ENCODE data around the gene FAM3B.

Gene FAM3B

DNA sequence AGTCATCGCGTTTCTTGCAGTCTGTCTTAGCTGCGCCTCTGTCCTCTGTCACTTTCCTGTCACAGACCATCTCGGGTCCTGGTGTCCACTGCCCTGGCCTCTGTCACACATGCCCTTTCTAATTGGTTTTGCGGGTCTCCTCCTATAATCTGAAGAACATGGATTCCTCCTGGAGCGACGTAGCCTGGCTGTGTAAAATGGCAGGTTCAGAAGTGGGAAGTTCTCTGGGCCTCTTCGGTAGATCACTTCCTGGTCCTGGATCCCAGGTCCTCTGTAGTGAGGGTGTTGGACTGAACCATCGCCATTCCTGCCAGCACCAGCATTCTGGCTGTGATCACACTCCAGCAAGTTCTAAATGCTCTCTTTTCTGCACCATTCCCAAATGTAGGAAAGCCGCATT, 857 bp downstream of the FAM3B start:
- in situ Hi-C loops (cut with HindIII; ENCODE audit: low sequenced_read_pairs), result no loop called here

DNA sequence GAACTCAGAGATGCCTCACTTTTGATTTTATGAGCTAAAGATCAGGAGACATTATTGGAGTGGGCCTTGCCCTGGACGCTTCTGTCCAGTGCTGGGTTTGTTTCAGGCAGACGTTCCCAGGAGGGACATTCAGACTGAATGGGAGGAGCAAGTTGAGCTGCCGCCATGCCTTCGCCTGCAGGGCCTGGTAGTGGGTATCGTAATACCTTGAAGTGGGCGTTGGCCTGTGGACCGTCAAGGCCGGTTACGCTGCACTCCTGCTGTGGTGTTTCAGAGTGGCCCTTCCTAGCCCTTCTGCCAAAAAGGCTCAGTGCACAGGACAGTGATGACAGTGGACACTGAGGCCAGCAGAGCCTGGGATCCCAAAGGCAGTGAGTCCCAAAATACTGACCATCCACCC, 1.6 kb downstream of the FAM3B start:
- in situ Hi-C loops (cut with HindIII; ENCODE audit: low sequenced_read_pairs), result no loop called here

DNA sequence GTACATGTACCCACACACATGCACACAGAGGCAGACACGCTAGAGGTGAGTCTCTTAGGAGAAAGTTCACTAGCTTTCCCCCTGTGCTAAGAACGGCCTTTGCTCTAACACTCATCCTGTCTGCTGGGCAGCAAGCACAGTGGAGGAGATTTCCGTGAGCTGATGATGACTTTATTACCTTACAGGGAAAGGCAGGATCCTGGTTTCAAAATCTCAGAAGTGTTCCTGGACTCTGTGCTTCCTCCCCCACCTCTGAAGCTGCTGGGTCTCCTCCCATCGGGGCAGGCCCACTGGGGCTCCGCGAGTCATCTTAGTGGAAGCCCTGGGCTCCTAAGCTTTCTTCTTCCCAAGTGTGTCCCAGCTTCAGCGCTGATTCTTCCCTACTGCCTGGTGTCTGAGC, 2.7 kb downstream of the FAM3B start:
- in situ Hi-C loops (cut with HindIII; ENCODE audit: low sequenced_read_pairs), result no loop called here

DNA sequence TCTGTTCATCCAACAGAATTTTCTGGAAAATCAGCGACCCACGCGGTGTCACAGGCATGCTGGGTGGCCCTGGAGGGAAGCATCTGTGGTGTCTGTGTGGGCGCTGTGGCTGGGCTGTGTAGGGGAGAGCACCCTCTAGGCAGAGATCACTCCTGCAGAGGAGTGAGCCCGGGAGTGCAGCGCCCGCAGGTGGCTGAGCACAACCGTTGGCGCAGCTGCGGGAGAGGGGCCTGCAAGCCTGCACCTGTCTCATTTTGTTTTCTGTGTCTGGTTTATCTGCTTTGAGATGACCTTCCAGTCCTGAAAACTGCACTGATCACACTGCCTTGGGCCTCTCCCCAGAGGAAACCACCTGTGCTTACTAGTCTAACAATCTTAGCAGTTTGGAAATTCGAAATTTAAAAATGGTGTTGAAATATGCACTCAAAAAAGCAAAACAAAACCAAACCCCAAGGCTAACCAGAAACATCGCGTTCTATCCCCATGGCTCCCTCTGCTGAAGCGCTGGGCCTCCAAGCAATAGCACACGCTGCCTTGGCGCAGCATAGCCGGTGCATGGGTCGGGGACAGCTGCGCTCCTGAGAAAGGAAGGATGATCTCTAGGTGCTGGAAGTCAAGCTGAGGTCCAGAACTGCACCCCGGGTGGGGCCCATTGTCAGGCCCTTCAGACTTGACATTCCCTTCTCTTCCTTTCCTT, 4.8 kb downstream of the FAM3B start:
- in situ Hi-C loops (cut with HindIII; ENCODE audit: low sequenced_read_pairs), result no loop called here

DNA sequence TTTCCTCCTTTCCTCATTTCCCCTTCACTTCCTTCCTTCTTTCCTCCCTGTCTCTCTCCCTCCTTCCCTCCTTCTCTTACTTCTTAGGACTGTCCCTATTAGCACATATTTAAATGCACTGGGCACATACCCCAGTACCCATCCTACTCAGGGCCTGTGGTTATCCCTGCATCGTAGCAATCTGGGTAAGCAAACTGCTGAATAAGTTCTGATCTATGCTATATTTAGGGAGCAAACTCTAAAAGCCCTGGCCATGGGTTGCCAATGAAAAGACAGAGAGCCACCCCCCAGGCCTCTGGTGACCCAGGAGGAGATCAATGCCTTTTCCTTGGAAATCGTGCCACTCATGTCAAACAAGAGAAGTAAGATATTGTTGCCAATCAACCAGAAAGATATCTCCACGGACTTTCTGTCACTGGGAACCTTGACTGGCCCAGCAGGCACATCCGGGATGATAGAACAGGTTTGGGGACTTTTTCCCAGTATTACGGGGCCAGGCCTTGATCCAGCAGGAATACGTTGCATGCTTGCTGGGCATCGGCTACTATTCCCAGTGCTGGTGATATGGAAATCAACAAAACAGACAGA, 5.4 kb downstream of the FAM3B start:
- in situ Hi-C loops (cut with HindIII; ENCODE audit: low sequenced_read_pairs), result no loop called here

DNA sequence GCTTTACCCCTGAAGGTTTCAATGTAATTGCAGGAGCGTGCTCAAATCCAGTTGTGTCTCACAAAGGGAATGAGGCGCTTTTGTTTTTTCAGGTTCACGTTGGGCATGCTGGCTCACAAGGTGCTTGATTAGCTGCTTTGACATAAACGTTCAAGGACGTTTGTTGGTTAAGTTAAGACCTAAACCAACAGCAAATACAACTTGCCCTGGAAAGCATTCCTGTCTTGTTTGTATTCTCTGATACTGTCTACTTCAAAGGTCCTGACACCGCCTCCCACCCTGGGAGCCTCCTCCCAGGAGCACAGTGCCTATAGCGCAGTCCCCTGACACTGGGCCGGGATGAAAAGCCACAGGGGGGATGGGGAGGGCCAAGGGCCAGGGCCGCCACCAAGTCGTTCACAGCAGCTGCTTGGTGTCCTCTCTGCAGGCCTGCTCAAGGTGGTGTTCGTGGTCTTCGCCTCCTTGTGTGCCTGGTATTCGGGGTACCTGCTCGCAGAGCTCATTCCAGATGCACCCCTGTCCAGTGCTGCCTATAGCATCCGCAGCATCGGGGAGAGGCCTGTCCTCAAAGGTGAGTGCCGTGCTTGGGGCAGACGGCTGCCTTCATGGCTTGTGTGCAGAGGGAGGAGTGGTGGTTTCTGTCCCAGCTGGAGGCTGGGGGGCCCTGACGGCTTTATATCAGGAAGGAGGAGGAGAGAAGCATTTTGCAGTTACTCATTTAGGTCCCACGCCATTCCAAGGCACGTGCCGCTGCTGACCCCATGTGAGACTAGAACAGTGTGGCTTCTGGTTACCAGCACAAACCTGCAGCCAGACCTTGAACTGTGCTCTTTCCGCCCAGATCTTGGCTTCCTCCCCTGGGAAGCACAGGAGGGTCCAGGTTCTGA, 6.1 kb downstream of the FAM3B start:
- in situ Hi-C loops (cut with HindIII; ENCODE audit: low sequenced_read_pairs), result no loop called here

DNA sequence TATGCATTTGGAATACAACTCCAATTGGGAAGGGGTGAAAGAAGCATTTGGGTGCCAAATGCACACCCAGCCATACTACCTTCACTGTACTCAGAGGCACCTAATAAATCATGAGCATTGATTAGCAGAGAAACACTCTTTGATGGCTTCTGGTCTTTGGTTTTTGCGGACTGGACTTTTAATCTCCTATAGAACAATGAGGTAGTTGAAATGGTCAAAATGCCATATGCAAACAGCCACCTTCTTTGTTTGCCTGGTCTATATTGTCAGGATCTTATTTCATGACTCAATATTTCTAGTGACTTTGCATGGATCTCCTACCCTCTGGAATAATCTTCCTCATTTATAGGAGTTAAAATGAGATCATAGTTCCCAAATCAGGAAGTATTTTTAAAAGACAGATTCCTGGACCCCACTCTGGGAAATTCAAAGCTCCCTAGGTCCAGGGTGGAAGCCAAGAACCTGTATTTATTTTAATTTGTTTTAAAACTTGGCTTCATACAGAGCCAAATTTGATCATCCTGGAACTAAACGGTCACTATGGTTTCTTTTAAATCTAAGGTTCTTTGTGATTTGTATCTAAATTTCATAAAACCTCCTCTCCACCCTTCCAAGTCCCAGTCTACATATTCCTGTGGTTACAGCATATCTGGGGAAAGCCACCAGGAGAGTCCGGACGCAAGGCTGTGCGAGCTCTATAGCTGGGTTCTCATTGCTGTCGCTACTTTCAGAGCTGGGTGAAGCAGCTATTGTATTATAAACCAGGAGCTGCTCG, 8.7 kb downstream of the FAM3B start:
- in situ Hi-C loops (cut with HindIII; ENCODE audit: low sequenced_read_pairs), result no loop called here

DNA sequence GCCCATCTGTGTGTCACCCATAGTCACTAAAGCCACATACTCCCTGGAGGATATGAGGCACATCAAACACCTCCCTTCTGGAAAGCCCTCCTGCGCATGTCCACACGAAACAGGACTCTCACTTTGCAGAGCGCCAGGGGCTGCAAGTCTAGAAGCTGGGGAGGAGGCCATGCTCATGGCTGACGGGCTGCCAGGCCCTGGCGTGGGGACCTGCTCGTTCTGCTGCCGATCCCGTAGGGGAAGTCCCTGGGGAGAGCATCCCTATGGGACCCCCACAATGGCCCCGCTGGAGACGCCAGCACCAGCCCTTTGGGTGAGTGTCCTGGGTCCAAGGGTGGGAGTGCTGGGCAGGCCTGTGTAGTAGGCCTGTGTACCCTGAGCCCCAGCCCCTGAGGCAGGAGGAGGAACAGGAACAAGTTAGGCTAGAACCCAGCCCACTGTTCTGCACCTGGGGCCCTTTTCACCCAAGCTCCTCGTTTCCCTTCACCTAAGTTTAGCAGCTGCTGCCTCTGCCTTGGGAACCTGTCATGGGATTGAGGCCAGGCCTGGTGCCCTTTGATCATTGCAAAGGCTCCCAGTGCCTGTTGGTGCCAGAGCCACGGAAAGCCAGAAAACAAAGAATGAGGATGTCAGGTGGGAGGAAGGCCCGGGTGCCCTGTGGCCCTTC, 9.9 kb downstream of the FAM3B start:
- in situ Hi-C loops (cut with HindIII; ENCODE audit: low sequenced_read_pairs), result no loop called here

DNA sequence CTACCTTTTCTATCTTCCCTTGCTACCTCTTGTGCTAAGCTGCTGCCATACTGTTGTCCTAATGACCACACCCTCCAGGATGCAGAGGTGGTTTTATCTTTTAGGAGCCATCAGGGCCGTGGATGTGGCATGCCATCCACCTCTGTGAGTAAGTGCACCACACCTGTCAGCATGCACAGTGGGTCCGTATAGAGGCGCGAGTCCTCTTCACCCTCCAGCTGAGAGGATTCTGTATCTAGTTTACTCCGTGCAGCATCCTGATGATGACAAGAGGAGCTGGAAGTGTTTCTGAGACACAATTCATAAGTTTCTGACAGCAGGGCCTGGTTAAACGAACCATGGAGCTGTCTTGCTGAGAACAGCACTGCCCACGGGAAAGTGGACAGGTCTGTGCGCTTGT, 11.2 kb downstream of the FAM3B start:
- in situ Hi-C loops (cut with HindIII; ENCODE audit: low sequenced_read_pairs), result no loop called here

DNA sequence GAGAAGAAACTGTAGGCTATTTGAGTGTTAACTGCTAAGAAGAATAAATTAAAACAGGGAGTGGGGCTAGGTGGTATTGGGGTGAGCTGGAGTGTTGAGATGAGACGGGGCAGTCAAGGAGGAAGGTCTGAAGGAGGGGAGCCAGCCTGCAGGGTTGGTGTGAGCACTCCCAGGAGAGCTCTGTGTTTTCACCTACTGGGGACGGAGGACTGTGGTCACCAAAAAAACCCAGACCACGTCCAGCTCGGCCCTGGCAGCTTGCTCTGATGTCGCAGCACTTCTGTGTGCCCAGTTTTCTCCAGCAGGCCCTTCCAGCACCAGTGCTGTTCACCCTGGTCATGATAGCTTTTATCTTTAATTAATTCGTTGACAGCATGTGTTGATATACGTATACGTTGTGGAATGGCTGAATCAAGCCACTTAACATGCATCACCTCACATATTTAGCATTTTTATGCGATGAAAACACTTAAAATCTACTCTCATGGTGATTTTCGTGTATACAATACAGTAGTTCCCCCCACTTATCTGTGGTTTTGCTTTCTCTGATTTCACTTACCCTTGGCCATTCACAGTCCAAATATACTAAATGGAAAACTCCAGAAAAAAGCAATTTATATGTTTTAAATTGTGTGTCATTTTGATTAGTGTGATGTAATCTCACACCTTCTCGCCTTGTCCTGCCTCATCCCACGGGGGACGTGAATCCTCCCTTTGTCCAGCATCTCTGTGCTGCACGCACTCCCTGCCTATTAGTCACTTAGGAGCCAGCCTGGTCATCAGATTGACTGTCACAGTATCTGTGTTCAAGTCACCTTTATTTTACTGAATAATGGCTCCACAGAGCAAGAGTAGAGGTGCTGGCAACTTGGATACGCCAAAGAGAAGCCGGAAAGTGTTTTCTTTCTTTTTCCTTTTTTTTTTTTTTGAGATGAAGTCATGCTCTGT, 12.3 kb downstream of the FAM3B start:
- in situ Hi-C loops (cut with HindIII; ENCODE audit: low sequenced_read_pairs), result no loop called here

DNA sequence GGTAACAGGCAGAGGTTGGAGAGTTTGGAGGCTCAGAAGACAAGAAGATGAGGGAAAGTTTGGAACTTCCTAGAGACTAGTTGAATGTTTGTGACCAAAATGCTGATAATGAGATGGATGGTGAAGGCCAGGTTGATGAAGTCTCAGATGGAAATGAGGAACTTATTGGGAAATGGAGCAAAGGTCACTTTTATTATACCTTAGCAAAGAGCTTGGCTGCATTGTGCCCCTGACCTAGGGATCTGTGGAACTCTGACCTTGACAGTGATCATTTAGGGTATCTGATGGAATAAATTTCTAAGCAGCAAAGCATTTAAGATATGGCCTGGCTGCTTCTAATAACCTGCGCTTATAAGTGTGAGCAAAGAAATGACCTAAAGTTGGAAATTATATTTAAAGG, 17.2 kb downstream of the FAM3B start:
- in situ Hi-C loops (cut with HindIII; ENCODE audit: low sequenced_read_pairs), result no loop called here

DNA sequence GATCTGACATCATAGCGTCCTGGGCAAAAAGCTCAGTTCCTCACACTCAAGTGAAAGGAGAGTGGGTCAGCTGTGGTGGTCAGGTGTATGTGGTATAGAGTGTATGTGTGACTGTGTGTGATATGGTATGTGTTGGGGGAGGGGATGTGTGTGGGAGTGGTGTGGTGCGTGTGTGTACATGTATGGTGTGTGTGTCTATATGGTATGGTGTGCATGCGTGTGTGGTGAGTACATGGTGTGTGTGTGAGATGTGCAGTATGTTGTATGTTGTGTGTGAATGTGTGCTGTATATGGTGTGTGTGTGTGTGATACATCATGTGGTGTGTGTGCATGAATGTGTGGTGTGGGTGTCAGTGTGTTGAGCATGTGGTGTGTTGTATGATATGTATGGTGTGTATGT, 20.9 kb downstream of the FAM3B start:
- in situ Hi-C loops (cut with HindIII; ENCODE audit: low sequenced_read_pairs), result no loop called here

DNA sequence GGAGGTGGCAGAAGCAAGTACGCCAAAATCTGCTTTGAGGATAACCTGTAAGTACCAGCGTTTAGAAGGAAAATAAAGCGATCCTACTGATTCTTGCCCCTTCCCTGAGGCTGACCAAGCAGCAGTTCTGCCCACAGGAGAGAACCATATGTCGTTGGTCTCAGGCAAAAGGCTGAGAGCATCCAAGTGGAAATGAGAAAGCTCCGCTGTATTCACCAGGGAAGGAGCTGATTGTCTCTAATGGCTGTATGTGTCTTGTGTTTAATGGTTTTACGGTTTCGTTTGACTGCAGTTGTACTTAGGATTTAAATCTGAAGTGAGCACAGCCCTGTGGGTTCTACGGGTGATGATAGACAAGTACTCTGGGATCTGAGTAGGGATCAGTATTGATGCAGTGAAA, 21.9 kb downstream of the FAM3B start:
- in situ Hi-C loops (cut with HindIII; ENCODE audit: low sequenced_read_pairs), result no loop called here

DNA sequence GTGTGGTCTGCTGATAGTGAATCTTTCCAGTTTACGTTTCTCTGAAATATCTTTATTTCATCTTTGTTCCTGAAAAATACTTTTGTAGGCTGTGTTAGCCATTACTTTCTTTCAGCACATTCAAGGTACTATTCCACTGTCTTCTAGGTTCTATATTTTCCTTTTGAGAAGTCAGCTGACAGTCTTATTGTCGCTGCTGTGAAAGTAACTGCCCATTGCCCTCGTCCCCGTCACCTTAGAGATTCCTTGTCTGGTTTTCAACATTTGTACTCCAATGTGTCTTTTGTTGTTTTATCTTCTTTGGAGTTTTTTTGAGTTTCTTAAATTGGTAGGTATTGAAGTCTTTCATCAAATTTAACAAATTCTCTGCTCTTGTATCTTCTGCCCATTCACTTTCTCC, 25.4 kb downstream of the FAM3B start:
- in situ Hi-C loops (cut with HindIII; ENCODE audit: low sequenced_read_pairs), result no loop called here

DNA sequence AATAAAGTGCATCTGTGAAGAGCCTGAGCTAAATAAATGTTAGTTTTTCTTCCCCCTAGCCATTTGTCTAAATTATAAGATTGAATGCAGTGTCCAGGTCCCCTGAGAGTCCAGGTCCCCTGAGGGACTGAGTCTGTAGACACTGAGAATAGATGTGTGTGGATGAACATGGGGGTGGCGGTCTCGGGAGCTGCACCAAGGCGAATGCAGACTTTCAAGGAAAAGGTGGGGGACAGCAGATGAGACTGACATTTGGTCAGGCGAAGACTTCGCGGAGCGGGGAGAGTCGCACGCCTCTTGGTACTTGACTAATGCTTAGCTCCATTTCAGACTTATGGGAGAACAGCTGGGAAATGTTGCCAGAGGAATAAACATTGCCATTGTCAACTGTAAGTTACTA, 27.5 kb downstream of the FAM3B start:
- in situ Hi-C loops (cut with HindIII; ENCODE audit: low sequenced_read_pairs), result no loop called here

DNA sequence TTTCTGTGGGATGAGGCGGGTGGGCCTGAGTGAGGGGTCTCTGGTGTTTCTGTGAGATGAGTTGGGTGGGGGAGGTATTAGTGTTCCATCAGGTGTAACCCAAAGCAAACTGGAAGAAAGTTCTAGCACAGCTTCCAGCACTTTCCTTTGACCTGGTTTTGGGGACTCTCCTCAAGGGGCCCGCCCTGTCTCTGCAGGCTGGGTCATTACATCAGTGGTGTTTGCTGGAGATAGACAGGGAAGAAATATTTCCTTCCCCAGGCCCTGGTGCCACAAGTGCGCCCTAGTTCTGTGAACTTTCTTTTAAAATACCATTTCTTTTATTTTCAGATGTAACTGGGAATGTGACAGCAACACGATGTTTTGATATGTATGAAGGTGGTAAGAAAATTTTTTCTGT, 28.8 kb downstream of the FAM3B start:
- in situ Hi-C loops (cut with HindIII; ENCODE audit: low sequenced_read_pairs), result no loop called here

DNA sequence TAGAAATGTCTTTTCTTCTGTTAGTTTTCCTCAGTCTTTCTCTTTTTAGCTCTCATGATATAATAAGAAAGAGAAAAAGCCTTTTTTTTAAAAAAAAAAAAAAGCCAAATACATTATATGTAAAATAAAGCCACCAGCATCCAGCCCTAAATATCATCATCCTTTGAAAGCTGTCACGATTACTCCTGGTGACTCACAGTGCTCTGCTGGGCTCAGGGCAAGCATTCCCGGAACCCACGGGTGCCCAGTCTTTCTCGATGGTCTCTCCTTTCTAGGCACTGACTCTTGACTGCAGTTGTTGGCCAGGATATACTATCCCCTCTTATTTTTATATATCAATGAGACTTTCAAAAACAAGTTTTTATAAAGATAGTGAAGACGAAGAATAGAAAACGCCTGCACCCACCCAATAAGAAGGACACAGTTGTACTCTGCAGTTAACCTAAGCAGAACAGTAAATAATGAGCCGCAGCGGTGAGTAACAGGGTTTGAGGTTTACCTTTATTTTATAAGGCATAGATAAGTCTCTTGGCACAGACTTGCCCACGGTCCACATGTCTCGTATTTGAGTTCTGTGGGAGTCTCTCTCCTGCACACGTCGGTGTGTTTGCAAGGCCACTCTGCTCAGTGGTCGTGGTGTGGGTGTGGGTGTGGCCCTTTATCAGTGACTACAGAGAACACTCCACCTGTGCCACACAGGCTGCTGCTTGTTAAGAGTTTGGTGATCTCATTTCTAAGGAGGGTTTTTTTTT, 29.5 kb downstream of the FAM3B start:
- in situ Hi-C loops (cut with HindIII; ENCODE audit: low sequenced_read_pairs), result no loop called here

DNA sequence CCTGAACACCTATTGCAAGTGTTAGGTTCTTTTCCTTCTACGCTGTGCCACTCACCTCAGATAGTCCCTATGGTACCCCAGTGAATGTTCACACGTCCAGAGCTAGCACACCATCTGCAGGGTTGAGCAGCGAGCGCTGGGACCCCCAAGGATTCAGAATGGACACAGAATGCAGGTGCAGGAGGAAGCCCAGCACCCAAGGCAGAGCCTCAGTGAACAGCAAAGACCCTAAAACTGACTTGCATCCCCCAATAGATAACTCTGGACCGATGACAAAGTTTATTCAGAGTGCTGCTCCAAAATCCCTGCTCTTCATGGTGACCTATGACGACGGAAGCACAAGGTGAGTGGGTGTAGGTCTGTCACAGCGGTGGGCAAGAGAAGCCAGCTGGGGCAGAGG, 30.2 kb downstream of the FAM3B start:
- in situ Hi-C loops (cut with HindIII; ENCODE audit: low sequenced_read_pairs), result no loop called here

DNA sequence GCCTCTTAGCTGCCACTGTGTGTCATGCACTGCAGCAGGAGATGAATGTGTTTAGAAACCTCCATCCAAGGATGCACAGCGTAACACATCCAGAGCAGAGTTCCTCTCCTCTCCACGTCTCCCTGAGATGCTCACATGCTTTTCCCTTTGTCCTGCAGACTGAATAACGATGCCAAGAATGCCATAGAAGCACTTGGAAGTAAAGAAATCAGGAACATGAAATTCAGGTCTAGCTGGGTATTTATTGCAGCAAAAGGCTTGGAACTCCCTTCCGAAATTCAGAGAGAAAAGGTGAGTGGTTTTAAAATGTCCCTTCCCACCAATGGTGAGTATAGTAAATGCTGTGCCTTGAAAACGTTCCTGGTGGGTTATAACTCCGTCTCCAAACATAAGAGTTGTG, 31.8 kb downstream of the FAM3B start:
- in situ Hi-C loops (cut with HindIII; ENCODE audit: low sequenced_read_pairs), result no loop called here
